Left ventricle myocardium superior (tissue), 1 donor: ENCODE results near the gene UBL4A. TPM values are rescaled to one million over a fixed set of nuclear protein-coding genes. Genes with fewer than 3 reads are reported as not detected.

Experiments used
- ATAC-seq: fragments of 200-7000 bp; cut with Tn5 transposase; one replicate; pipeline ENCODE4 v1.9.1; 2020; ENCODE audit warnings: mild to moderate bottlenecking, moderate library complexity
- DNase-seq: peaks from one replicate; pipeline ENCODE4 v3.0.0-alpha.2; 2020
- intact Hi-C: fragments of 100-400 bp; cut with micrococcal nuclease; formaldehyde crosslinking; loops from one replicate; pipeline ENCODE4 v1.11.0; 2022
- long read RNA-seq: library from polyadenylated mRNA; unstranded; transcript quantifications from one replicate; pipeline ENCODE4 v2.0.0, GENCODE V29; 2021
- total RNA-seq: library from RNA; stranded (reverse); fragmentation: NEBNext Ultra II Directional; extraction: Animal tissue kit (Norgen Biotek cat#: 25700); gene quantifications from one replicate; pipeline ENCODE4 v1.2.1, GENCODE V29; 2021
- donor health status: DM: no; HTN: yes; CAD: no; lungs with severe emphysema.

The UBL4A gene
- 58.6 TPM for total RNA-seq
- long read RNA-seq, transcript UBL4A-202 (4 exons, 2,382 nt): major isoform, 238 of 284 reads
- long read RNA-seq, transcript UBL4A-205 (2 exons, 629 nt): minor isoform, 8 of 284 reads
- long read RNA-seq, partial matches to known transcripts: 2 of 284 reads
- long read RNA-seq, other reads (novel, unspliced or antisense): 36 of 284 reads

DNA sequence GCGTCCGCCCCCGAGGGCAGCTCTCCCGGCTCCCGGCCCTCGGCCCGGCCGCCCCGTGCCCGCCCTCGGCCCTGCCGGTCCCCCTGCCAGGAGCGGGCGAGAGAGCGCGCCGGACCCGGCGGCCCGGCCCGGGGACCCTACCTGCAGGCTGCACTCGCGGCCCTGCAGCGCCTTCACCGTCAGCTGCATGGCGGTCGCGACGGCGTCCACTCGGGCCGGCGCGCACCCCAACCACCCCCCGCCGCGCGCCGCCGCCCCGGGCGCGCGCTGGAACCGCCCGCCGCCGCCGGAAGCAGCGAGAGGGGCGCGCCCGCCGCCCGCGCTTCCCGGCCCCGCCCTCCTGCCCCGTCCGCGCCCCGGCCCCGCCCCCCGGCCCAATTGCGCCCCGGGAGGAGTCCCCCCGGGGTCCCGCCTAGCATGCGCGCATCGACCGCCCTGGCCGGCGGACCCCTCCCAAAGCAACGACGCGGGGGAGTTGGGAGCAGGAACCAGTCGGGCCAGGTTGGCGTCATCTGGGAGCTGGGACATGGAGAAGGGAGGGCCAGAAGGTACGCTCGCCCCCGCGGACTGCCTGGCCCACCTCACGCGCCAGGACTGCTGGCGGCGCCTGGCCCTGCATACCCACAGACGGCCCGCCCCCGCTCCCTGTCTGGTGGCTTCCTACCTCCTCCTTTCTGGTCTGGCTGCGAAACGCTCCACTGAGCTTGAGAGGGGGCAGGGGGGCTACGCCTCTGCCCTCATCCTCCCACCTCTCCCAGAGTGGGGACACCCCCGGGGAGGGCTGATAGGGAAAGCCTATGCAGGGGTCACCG lies at the start of gene UBL4A:
TSS of gene UBL4A (minus strand) at position 220 of the 812 bp plus-strand sequence. CDS start at position 189, 31 bp downstream.
- intact Hi-C loops: no loop called here
- DNase-seq: peak; percentile 78
- peak; percentile 48 for ATAC-seq

DNA sequence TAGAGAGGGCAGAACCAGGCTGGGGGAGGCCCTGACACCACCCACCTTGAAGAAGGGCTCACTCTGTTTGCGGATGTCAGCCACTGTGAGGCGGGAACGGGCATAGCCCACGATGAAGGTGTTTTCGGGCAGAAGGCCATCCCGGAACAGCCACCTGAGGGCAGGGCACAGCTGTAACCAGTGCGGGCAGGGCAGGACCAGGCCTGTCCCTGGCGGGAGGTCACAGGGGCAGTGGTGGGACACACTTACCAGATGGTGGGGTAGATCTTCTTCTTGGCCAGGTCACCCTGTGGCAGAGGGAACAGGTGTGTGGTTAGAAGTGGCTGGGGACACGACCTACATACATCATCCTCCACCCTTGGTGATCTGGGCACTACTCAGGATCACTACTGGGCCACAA lies 49.5 kb upstream of the UBL4A start:
- no peak for ATAC-seq
- no peak for DNase-seq
- intact Hi-C loops: no loop called here

DNA sequence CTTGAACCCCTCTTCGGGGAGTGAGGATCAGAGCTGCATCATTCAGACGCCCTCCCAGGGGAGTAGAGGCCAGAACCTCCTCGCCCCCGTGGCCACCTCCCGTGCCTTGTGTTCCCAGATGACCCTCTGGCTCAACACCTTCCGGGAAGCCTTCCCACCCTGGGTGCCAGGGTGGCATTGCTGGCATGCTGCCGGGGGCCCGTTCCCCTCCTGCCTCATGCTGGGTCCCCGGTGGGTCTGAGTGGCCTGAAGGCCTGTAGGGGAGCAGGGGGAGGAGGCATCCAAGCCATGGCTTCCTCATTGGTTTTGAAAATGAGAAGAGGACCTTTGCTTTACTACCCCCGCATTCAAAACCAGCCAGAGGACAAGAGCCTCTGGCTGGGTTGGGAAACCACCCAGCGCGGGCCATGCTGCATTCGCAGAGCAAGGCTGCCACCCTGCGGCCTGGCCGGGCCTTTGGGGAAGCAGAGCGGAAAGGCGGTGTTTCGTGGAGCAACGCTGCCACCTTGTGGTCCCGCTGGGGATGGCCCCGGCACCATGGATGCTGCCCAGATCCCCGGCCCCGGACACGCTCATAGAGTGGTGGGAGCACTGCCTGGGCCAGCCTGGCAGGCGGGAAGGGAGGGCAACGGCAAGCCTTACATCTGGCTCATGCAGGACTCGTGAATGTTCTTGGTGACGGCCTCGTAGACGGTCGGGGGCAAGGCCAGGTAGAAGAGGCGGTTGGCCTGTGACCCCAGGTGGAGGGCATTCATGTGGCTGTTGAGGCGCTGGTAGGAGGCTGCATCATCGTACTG lies 48.3 kb upstream of the UBL4A start:
- ATAC-seq: peak; percentile 91
- peak; percentile 92 for DNase-seq
- intact Hi-C loops: no loop called here

DNA sequence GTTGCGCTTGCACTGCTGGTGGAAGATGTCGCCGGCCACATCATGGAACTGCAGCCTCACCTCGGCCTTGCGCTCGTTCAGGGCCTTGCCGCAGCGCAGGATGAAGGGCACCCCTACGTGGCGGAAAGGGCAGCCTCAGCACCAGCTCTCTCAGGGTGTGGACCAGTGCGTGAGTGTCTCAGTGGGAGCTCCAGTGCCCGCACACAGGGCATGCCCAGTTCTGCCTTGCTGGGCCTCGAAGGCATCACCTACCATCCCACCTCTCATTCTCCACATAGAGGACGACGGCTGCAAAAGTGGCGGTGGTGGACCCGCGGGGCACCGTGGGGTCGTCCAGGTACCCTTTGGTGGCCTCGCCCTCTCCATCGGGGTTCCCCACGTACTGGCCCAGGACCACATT lies 46.3 kb upstream of the UBL4A start:
- DNase-seq (no peak), ATAC-seq (no peak)
- intact Hi-C loops: no loop called here

DNA sequence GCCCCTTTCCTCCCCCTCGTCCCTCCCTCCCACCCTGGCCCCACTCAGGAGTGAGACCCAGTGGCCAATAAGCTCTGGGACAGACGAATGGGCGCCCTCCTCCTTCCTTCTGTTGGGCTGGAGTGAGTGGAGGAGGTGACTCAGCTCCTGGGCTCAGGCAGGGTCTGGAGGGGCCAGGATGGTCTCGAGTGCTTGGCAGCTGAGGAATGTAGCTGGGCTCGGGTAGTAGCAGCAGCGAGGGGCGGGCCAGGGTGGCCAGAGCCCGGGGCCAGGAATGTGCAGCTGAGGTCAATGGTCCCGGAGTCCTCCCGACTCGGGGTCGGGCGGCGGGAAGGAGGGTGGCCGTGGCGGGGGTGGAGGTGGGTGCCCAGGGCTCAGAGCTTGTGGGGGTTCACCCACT lies 45.2 kb upstream of the UBL4A start:
- intact Hi-C loops: no loop called here
- ATAC-seq: peak; percentile 2
- DNase-seq: no peak

DNA sequence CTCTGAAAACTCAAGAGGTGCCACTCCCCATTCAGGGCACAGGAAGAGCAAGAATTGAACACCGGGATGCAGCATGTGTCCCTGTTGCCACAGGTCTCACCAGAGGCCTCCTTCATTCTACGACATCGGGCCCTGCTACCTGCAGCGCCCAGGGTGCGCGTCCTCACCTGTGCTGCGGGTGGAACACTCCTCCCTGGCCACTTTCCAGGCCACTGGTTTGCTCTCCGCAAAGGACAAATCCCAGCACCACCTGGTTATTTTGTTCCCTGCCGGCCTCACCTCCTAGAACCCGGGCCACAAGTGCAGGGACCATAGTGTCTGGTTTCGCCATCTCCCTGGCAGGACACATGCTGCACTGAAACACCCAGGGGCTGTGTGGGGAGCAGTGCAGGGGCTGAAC lies 43.9 kb upstream of the UBL4A start:
- no peak for ATAC-seq
- DNase-seq: no peak
- intact Hi-C loops: no loop called here

DNA sequence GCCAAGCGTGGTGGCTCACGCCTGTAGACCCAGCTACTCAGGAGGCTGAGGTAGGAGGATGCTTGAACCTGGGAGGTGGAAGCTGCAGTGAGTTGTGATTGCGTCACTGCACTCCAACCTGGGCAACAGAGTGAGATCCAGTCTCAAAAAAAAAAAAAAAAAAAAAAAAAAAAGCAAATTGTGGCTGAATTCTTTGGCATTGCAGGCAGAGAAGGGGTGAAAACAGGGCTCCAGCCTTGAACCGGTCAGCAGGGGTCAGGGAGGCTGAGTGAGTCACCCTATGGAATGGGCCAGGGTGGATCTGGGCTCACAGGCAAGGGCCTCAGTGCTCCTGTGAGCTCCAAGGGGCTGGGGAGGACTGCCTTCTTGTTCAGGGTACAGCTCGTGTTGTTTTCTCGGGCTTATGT lies 42.8 kb upstream of the UBL4A start:
- DNase-seq: no peak
- intact Hi-C loops: no loop called here
- ATAC-seq: no peak

DNA sequence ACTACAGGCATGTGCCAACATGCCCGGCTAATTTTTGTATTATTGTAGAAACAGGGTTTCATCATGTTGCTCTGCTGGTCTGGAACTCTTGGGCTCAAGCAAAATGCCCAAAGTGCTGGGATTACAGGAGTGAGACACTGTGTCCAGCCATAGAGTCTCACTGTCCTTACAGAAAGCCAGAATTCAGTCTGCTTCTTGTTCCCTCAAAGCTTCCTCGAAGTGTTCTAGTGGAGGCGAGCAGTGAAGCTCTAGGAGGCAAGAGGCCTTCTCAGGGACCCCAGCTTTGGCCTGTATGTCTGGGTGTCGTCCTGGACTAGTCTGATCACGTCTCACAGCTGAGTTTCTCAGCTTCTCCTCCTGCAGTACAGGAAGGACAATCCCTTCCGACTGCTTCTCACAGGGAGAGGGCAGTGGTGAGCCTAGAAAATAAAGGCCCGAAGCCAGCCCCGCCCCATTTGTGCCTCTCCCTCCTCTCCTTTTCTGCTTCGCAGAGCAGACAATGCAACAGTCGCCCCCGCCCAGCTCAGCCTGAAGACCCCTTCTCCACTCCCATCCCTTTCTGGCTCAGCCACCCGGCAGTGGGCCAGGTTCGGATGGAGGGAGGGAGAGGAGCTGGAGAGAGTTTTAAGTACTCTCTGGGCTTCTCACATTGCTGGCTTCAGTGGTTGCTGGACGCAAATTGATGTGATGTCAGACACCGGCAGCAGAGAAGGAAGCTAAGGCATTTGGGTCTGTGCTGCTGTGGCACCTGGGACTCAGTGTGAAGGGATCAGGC lies 40.7 kb upstream of the UBL4A start:
- ATAC-seq: peak; percentile 91
- intact Hi-C loops: no loop called here

DNA sequence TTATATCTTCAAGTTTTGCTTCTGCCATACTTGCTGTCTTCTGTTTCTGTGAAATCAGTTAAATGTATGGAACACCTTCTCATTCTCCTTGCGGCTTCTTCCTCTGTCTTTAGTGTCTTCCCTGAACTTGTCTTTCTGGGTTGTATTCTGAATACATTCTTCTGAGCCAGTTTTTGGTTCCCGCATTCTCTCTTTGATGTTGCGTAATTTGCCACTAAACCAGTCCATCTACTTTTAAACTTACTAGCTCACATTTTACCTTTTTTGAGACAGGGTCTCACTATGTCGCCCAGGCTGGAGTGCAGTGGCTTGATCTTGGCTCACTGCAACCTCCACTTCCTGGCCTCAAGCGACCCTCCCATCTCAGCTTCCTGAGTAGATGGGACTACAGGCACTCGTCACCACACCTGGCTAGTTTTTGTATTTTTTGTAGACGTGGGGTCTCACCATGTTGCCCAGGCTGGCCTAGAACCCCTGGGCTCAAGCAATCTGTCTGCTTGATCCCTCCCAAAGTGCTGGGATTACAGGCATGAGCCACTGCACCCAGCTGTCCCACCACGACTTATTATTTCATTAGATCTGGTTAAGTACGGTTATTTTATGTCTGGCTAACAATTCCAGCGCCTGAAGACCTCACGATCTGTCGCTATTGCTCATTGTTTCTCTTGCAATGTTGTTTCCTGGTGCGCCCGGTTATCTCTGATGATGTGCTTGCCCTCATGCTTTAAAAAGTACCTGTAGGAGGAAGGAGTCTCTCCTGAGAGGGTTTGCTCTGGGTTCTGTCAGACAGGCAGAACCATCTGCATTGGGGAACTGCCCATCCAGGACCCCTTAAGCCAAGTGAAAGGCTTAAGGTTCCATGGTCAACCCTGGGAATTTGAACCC lies 39.4 kb upstream of the UBL4A start:
- DNase-seq (no peak), ATAC-seq (no peak)
- intact Hi-C loops: no loop called here

More for the DNA sequence above, 40.7 kb upstream of the UBL4A start:
- DNase-seq: peak; percentile 85

DNA sequence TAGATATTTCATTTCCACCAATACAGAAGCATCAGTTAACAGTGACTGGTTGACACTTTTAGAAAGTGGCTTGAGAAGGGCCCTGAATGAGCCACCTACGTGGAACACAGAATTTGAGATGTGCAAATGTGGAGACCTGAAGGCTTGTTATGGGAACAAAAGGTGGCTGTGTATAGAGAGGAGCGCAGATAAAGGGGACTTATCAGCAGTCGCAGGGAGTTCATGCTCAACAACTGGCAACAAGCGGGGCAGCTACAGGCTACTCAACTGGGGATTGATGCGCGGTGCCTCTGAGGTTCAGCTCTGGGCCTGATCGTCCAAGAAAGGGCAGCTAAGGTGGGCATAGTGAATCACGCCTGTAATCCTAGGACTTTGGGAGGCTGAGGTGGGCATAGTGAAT lies 33.0 kb upstream of the UBL4A start:
- DNase-seq (no peak), ATAC-seq (no peak)
- intact Hi-C loops: no loop called here

DNA sequence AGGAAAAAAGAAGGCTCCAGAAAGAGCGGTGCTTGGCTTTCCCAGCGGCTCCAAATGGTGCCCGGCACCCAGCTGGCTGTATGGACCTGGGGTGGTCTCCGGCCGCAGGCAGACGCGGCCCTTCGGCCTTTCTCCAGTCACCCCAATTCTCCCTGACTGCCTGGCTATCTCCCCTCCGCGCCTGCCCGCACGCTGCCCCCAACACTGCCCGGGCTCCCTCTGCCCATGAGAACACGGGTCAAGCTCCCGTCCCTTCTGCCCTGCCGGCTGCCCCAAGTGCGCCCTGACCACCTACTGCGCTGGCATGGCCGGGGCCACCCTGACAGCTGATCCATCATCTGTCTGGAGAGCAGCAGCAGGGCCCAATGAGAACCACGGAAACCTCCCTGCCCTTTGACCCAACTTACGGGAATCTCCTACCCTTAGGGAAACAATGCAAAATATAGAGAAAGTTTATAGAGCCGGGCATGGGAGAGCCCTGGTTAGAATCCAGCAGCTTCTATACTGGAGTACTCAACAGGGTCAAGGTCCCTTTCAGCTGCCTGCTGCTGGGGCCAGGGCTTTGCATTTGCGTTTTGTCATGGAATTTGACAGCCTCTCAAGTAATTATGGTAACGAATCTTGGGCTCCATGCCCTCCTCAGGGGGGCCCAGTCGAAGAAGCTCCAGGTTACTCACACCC lies 30.8 kb upstream of the UBL4A start:
- intact Hi-C loops: no loop called here
- peak; percentile 1 for ATAC-seq
- DNase-seq: peak; percentile 44

DNA sequence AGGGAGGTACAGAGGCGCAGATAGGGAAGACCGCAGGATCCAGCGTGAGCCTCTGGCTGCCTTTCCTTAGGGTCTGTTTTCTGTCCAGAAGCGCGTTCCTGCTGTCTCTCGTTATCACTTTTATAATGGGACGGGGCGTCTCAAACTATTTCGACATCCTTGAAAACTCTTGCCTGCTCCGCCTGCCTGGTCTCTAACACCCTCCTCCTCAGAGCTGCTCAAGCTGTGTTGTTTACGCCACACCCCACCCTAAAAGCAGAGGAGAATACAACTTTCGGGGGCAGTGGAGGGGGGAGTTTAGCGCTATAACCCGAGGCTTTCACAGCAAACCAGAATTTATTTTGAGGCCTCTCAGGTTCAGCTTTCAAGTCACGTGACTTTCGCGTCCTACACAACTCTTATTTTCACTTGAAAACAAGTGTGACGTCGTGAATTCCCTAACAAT lies 30.3 kb upstream of the UBL4A start:
- ATAC-seq (peak; percentile 67), DNase-seq (no peak)
- intact Hi-C loops: no loop called here

DNA sequence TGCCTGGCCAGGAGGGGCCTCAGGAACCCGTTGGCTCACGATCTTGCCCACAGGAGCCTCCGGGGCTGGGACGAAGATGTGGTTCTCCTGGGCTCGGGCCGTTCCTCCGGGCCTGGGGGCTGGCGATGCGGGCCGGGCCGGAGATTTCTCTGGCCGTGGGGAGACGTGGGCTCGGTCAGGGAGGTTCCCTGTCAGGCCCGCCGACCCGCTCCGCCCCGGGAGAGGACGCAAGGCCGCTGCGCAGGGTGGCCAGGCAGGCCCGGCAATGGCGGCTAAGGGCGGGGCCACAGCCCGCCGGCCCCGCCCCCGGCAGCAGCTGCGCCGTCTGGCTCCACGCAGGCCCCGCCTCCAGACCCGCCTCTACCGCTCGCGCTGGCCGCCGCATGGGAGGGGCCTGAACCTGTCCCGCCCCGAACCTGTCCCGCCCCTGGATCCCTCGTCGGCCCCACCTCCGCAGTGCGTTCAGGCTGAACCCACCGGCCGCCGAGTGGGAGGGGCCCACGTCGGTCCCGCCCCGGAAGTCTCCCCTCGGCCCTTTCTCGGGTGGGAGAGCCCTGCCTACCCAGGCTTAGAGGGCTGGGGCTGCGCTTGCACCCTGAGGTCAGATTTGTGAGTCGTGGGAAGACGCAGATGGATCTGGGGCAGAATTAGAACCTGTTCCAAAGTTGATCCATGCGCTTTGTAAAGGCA lies 29.7 kb upstream of the UBL4A start, which contains the start of gene FAM3A:
TSS of gene FAM3A (minus strand) at position 267 of the 690 bp plus-strand sequence. CDS start 460 bp downstream, outside the sequence.
- DNase-seq (peak; percentile 95), ATAC-seq (peak; percentile 95)
- intact Hi-C loops: no loop called here

DNA sequence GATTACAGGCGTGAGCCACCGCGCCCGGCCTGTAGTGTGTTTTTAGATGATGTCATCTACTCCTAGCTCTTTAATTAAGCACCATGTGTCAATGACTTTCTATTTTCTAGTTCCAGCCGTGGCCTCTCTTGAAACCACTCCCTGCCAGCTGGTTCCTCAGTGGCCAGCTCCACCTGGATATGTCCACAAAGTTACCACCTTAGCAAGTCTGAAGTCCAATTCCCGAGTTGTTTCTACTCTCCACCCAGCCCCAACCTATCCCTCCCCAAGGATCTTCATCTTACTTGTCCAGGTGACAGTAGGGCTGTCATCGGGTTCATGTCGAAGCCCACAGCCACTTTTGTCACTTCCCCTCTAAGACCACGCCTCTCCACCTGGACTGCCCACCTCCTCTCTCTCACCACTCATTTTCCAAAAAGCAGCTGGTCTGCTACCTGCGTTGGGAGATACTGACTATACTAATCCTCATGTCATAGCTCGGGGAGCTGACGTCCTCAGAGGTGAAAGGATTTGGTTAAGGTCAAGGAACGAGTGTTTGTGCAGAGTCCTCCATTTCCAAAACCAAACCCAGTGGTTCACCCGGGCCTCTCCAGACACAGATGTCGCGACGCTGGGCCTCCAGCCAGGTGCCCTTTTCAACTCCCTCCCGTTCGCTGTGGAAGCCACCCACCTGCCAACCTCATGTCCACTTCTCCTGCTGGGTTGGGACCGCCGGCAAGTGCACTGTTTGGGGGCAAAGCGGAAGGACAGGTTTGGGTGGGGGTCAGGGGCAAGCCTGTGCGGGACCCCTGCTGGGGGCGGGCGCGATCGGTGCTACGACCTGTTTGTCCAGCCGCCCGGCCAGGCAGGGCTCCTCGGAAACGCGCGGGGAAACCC lies 28.9 kb upstream of the UBL4A start:
- ATAC-seq (peak; percentile 2), DNase-seq (peak; percentile 66)

DNA sequence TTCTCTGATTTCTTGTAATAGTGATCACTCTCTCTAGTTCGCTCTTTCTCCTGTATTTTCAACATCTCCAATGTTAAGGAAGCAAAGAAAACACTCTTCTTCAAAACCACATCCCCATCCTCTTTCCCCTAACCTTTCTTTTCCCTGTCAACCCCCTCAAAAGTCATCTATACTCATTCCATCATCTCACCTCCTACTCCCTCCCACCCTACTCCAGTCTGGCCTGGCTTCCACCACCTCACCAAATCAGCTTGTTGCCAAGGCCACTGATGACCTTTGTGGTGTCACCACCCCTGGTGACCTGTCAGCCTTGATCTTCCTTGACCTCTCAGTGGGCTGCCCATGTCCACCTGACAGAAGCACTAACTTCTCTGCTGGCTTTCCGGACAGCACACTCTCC lies 27.3 kb upstream of the UBL4A start:
- no peak for ATAC-seq
- DNase-seq: no peak
- intact Hi-C loops: no loop called here

More for the DNA sequence above, 28.9 kb upstream of the UBL4A start:
- intact Hi-C loops: no loop called here

DNA sequence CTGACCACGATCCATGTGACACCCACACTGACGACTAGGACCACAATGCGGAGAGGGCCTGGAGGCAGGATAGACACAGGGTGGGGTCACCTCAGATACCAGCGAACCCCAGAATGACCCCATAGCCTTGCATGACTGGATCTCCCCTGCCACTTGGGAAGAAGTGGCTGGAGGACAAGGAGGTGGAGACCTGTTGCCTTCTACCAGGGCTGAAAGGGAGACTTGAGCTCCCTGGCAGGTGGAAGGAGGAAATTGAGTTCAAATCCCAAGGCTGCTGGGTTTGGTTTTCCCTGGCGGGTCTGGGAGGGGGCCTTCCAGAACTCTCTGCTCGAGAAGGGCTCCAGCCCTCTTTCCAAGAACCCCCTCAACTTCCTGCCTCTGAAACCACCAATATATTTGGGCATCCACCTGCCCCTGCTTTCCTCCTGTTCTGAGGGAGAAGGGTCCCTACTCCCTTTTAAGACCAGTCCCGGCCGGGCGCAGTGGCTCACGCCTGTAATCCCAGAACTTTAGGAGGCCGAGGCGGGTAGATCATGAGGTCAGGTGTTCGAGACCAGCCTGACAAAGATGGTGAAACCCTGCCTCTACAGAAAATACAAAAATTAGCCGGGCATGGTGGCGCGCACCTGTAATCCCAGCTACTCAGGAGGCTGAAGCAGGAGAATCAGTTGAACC lies 26.6 kb upstream of the UBL4A start:
- intact Hi-C loops: no loop called here
- DNase-seq: no peak
- no peak for ATAC-seq
